HepG2 (cell line): ENCODE measurements around the gene TDRD9. TPM values are rescaled to one million over a fixed set of nuclear protein-coding genes. Genes with fewer than 3 reads are reported as not detected.
A peak's percentile ranks its signal among the peaks of the same experiment; 100 is the strongest.

Source experiments
- ATF1 ChIP-seq: IDR thresholded peaks from 2 replicates; pipeline ENCODE4 v1.6.1; 2016; ENCODE audit warnings: mild to moderate bottlenecking, control low read depth
- CENPT ChIP-seq: sonication (generic); formaldehyde crosslinking; IDR thresholded peaks from 2 replicates; pipeline ENCODE4 v1.8.0; 2022; ENCODE audit warnings: low read depth, mild to moderate bottlenecking, moderate library complexity, missing genetic modification reagents
- JDP2 ChIP-seq: sonication (generic); formaldehyde crosslinking; IDR thresholded peaks from 2 replicates; pipeline ENCODE4 v1.8.1; 2022; ENCODE audit warnings: missing genetic modification reagents, borderline replicate concordance
- NFE2L1 ChIP-seq: sonication (generic); formaldehyde crosslinking; IDR thresholded peaks from 2 replicates; pipeline ENCODE4 v1.4.0; 2020; ENCODE audit warnings: missing genetic modification reagents, mild to moderate bottlenecking, borderline replicate concordance
- NFIB ChIP-seq: sonication (generic); formaldehyde crosslinking; IDR thresholded peaks from 2 replicates; pipeline ENCODE4 v1.9.0; 2021; ENCODE audit warnings: missing genetic modification reagents, mild to moderate bottlenecking, borderline replicate concordance
- NFRKB ChIP-seq: fragments of 450-650 bp; IDR thresholded peaks from 2 replicates; pipeline ENCODE4 v1.6.1; 2017
- ZFAT ChIP-seq: sonication (generic); formaldehyde crosslinking; conservative IDR thresholded peaks from 2 replicates; pipeline ENCODE4 v1.8.1; 2023; ENCODE audit warnings: missing genetic modification reagents, inconsistent platforms
- ZNF431 ChIP-seq: sonication (generic); formaldehyde crosslinking; IDR thresholded peaks from 2 replicates; pipeline ENCODE4 v1.9.0; 2022; ENCODE audit warnings: missing genetic modification reagents, low read depth, mild to moderate bottlenecking, borderline replicate concordance
- polyA plus RNA-seq, 8 experiments: library from polyadenylated mRNA; depleted of rRNA in 3 of 8; stranded (reverse) in 7 of 8; unstranded in 1 of 8; fragments of >200 nt; fragmentation: Illumina TruSeq in 4 of 8; extraction: Trizol in 4 of 8; gene quantifications; 2 replicates each; pipeline versions ENCODE4 v1.2.1 to v1.2.3, GENCODE V29; 2011 to 2016; ENCODE audit warnings: low read depth in 4 of 8, missing spikeins in 1 of 8, mixed read lengths in 1 of 8; ENCODE audit not compliant: insufficient read depth in 1 of 8
- total RNA-seq, 5 experiments: library from RNA; depleted of rRNA; stranded (reverse); fragments of >200 nt; fragmentation: Illumina TruSeq; extraction: Trizol; gene quantifications; 2 replicates each; pipeline ENCODE4 v1.2.3, GENCODE V29; 2016; ENCODE audit warnings: low read depth in 1 of 5
- TF ChIP-seq, protein P1 (sequence below): sonication (generic); formaldehyde crosslinking; conservative IDR thresholded peaks from 2 replicates; pipeline ENCODE4 v1.4.0; 2020; ENCODE audit warnings: mild to moderate bottlenecking, missing genetic modification reagents, moderate library complexity
- TF ChIP-seq, protein P2 (sequence below): sonication (generic); formaldehyde crosslinking; IDR thresholded peaks from 2 replicates; pipeline ENCODE4 v1.5.0; 2020; ENCODE audit warnings: mild to moderate bottlenecking, missing genetic modification reagents
- TF ChIP-seq, protein P3 (sequence below): sonication (generic); formaldehyde crosslinking; IDR thresholded peaks from 2 replicates; pipeline ENCODE4 v1.4.0; 2020; ENCODE audit warnings: missing genetic modification reagents
- TF ChIP-seq, protein P4 (sequence below), 2 experiments: sonication (generic) in 1 of 2; formaldehyde crosslinking in 1 of 2; IDR thresholded peaks; 2 replicates each; pipeline versions ENCODE4 v1.6.1 to v1.9.0; 2014 to 2022; ENCODE audit warnings: antibody characterized with exemption in 1 of 2, borderline replicate concordance in 1 of 2, inconsistent platforms in 1 of 2, low read depth in 1 of 2, missing genetic modification reagents in 1 of 2

Gene TDRD9
- total and polyA plus RNA-seq, 2 of the 13 experiments (the other 11 are each of a cell fraction or from before 2014, with no cell fraction given), result not detected

DNA sequence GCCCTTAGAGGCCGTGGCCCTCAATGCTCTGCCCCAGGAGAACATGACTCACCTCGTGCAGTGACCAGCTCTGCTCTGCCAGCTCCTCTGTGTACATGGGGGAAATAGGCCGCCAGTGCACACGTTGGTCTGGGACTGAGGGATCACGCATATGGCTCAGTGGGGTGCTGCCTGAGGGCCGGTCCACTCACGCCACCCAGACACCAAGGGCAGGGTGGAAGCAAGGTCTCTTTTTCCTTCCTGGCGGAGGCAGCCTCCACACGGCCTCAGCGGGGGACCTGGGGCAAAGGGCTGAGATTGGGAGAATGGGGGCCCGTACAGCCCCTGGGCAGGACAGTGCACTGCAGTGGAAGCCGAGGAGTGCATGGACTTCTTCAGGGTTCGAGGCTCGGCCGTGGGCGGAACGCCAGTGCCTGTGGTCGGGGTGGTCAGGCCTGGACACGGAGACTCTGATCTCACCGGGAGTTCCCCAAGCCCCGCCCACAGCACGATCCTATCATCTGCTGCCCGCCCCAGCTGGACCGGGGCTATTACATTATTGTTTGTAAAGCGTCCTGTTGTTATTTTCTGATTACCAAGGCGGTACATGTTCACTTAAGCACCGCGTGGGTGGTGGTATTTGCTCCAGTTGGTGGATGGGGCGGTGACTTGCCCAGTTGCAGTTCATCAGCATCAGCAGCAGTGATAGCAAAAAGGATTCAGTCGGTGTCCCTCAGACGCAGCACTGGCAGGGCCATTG, 38.8 kb upstream of the TDRD9 start (continued):
- TF ChIP-seq CENPT (CRISPR knock-in tag), result no peak
- peak; percentile 45; the same call in 1 of the 2 replicates for TF ChIP-seq ZNF431 (CRISPR knock-in tag)
- TF ChIP-seq NFIB (CRISPR knock-in tag), result no peak
- TF ChIP-seq JDP2 (CRISPR knock-in tag), result no peak
- TF ChIP-seq NFE2L1 (CRISPR knock-in tag), result no peak
- TF ChIP-seq, protein P1, sequence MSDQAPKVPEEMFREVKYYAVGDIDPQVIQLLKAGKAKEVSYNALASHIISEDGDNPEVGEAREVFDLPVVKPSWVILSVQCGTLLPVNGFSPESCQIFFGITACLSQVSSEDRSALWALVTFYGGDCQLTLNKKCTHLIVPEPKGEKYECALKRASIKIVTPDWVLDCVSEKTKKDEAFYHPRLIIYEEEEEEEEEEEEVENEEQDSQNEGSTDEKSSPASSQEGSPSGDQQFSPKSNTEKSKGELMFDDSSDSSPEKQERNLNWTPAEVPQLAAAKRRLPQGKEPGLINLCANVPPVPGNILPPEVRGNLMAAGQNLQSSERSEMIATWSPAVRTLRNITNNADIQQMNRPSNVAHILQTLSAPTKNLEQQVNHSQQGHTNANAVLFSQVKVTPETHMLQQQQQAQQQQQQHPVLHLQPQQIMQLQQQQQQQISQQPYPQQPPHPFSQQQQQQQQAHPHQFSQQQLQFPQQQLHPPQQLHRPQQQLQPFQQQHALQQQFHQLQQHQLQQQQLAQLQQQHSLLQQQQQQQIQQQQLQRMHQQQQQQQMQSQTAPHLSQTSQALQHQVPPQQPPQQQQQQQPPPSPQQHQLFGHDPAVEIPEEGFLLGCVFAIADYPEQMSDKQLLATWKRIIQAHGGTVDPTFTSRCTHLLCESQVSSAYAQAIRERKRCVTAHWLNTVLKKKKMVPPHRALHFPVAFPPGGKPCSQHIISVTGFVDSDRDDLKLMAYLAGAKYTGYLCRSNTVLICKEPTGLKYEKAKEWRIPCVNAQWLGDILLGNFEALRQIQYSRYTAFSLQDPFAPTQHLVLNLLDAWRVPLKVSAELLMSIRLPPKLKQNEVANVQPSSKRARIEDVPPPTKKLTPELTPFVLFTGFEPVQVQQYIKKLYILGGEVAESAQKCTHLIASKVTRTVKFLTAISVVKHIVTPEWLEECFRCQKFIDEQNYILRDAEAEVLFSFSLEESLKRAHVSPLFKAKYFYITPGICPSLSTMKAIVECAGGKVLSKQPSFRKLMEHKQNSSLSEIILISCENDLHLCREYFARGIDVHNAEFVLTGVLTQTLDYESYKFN, result peak; percentile 45; the same call in 1 of the 2 replicates
- TF ChIP-seq ATF1 (CRISPR knock-in tag), result no peak
- TF ChIP-seq ZFAT, result no peak
- TF ChIP-seq, protein P2, sequence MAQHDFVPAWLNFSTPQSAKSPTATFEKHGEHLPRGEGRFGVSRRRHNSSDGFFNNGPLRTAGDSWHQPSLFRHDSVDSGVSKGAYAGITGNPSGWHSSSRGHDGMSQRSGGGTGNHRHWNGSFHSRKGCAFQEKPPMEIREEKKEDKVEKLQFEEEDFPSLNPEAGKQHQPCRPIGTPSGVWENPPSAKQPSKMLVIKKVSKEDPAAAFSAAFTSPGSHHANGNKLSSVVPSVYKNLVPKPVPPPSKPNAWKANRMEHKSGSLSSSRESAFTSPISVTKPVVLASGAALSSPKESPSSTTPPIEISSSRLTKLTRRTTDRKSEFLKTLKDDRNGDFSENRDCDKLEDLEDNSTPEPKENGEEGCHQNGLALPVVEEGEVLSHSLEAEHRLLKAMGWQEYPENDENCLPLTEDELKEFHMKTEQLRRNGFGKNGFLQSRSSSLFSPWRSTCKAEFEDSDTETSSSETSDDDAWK (CRISPR knock-in tag), result no peak
- TF ChIP-seq NFRKB, result no peak
- TF ChIP-seq, protein P3, sequence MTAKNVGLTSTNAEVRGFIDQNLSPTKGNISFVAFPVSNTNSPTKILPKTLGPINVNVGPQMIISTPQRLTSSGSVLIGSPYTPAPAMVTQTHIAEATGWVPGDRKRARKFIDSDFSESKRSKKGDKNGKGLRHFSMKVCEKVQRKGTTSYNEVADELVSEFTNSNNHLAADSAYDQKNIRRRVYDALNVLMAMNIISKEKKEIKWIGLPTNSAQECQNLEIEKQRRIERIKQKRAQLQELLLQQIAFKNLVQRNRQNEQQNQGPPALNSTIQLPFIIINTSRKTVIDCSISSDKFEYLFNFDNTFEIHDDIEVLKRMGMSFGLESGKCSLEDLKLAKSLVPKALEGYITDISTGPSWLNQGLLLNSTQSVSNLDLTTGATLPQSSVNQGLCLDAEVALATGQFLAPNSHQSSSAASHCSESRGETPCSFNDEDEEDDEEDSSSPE (CRISPR knock-in tag), result 0 out of 2 replicates have a peak, but pooled peaks have one; percentile 20
- TF ChIP-seq, protein P4, sequence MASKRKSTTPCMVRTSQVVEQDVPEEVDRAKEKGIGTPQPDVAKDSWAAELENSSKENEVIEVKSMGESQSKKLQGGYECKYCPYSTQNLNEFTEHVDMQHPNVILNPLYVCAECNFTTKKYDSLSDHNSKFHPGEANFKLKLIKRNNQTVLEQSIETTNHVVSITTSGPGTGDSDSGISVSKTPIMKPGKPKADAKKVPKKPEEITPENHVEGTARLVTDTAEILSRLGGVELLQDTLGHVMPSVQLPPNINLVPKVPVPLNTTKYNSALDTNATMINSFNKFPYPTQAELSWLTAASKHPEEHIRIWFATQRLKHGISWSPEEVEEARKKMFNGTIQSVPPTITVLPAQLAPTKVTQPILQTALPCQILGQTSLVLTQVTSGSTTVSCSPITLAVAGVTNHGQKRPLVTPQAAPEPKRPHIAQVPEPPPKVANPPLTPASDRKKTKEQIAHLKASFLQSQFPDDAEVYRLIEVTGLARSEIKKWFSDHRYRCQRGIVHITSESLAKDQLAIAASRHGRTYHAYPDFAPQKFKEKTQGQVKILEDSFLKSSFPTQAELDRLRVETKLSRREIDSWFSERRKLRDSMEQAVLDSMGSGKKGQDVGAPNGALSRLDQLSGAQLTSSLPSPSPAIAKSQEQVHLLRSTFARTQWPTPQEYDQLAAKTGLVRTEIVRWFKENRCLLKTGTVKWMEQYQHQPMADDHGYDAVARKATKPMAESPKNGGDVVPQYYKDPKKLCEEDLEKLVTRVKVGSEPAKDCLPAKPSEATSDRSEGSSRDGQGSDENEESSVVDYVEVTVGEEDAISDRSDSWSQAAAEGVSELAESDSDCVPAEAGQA (IDR thresholded peaks at IDR 0.05; ENCODE audit: low read depth), result no peak
- TF ChIP-seq, protein P4 (CRISPR knock-in tag; IDR thresholded peaks at IDR 0.05; ENCODE audit: borderline replicate concordance), result no peak
